ENCODE results near the gene KLK1. TPM values are rescaled to one million over a fixed set of nuclear protein-coding genes. Genes with fewer than 3 reads are reported as not detected.
"Not testable (repeated sequence)": the region's sequence is repeated elsewhere in the genome, so short reads cannot be mapped to it uniquely, and the experiment has no call there.

The KLK1 gene
- total RNA-seq, 1 experiment from 2014 or later = not detected

DNA sequence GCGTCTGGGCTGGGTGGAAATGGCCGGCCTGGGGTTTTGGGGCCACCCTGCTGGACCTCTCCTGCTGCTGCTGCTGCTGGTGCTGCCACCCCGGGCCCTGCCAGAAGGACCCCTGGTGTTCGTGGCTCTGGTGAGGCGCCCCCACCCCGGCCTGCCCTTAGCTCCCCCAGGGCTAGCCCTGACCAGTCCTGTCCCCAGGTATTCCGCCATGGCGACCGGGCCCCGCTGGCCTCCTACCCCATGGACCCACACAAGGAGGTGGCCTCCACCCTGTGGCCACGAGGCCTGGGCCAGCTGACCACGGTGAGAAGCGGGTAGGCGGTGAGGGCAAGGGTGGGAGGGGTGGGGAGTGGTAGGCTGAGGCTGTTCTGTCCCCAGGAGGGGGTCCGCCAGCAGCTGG, 33.2 kb downstream of the KLK1 start, which contains the start of gene ACP4:
Gene ACP4 (plus strand): TSS at position 20 of the 400 bp plus-strand sequence. CDS start 0 bp downstream, at position 20.
- H3K9me3 ChIP-seq (replicated peaks) = 0 out of 2 replicates have a peak, but pooled peaks cover 2% of the 10 kb centered on the region
- no peak for DNase-seq (ENCODE audit: low read depth in 1 of 2, low spot score in 2 of 2)
- H3K4me3 ChIP-seq = no peak within 1 kb of the TSS
- H3K36me3 ChIP-seq = peaks cover 7% of the 10 kb centered on the region
- H3K27me3 ChIP-seq (replicated peaks) = no peaks in the 10 kb centered on the region
- H3K27ac ChIP-seq = no peak within 1 kb of the TSS
- H3K4me1 ChIP-seq (replicated peaks) = no peaks in the 10 kb centered on the region

- H3K36me3 ChIP-seq = no peaks in the 10 kb centered on the region
- no peak overlapping the region for H3K4me3 ChIP-seq
- H3K4me1 ChIP-seq (replicated peaks) = peaks cover 6% of the 10 kb centered on the region
- no peak overlapping the region for H3K27ac ChIP-seq
- H3K27me3 ChIP-seq (replicated peaks) = peaks cover 18% of the 10 kb centered on the region
- no peak for DNase-seq (ENCODE audit: low read depth in 1 of 2, low spot score in 2 of 2)
- H3K9me3 ChIP-seq (replicated peaks) = no peaks in the 10 kb centered on the region
Observed at GRCh38 chr19:50785329-50785728, 38.3 kb downstream of the KLK1 start.

DNA sequence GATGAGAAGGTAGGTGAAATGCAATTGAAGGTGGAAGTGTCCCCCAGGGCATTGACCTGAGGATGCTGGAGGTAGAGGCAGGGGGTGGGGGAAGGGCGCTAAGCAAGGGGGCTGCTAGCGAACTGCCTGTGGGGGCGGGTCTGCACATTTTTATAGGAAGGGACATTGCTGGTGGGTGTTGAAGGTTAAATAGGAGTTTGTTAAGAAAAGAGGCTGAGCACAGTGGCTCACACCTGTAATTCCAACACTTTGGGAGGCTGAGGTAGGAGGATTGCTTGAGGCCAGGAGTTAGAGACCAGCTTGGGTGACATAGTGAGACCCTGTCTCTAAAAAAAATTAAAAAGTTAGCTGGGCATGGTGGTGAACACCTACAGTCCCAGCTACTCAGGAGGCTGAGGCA, 38.9 kb downstream of the KLK1 start:
- no peak for DNase-seq (ENCODE audit: low read depth in 1 of 2, low spot score in 2 of 2)
- Histone ChIP-seq H3K36me3 (no peaks in the 10 kb centered on the region), H3K4me3 (no peak overlapping the region)

GRCh38 chr19:50783848-50784152, 39.8 kb downstream of the KLK1 start:
- not testable (repeated sequence) for H3K4me1 ChIP-seq (replicated peaks); H3K36me3 ChIP-seq; H3K4me3 ChIP-seq; H3K9me3 ChIP-seq (replicated peaks); H3K27ac ChIP-seq; DNase-seq (ENCODE audit: low read depth in 1 of 2, low spot score in 2 of 2)
- peaks cover 33% of the 10 kb centered on the region for H3K27me3 ChIP-seq (replicated peaks)

More for the DNA sequence above, 38.9 kb downstream of the KLK1 start:
- Histone ChIP-seq H3K9me3 (replicated peaks) (no peaks in the 10 kb centered on the region), H3K27ac (no peak overlapping the region), H3K27me3 (replicated peaks) (peaks cover 24% of the 10 kb centered on the region), H3K4me1 (replicated peaks) (peaks cover 6% of the 10 kb centered on the region)

DNA sequence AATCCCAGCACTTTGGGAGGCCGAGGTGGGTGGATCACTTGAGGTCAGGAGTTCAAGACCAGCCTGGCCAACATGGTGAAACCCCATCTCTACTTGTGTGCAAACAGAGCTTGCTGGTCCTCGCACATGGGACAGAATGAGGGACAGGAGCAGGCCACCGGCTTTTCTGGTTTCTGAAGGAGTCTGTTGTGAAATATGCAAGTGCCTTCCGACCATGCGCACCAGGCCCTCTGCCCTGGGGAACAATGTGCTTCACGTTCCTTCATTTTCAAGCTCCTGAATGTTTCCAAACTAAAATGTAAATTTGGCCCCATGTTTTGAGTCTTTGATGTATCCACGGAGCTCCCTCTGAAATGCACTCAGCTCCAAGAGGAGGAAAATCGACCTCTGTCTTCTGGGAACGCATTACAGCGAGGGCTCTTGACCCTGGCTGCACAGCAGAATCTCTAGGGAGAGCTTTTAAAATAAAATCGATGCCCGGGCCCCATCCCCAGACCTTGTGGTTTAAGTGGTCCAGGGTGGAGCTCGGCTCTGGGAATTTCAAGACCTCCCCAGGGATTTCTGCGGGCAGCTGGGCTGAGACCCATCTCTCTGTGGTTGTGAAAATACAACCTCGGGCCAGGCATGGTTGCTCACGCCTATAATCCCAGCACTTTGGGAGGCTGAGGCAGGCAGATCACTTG, 42.7 kb downstream of the KLK1 start:
- no peak for DNase-seq (ENCODE audit: low read depth in 1 of 2, low spot score in 2 of 2)
- Histone ChIP-seq H3K27ac (no peak overlapping the region), H3K27me3 (replicated peaks) (peaks cover 58% of the 10 kb centered on the region), H3K4me1 (replicated peaks) (peaks cover 6% of the 10 kb centered on the region), H3K9me3 (replicated peaks) (no peaks in the 10 kb centered on the region), H3K4me3 (no peak overlapping the region), H3K36me3 (no peaks in the 10 kb centered on the region)

GRCh38 chr19:50779504-50780457, 43.8 kb downstream of the KLK1 start:
- peaks cover 63% of the 10 kb centered on the region for H3K27me3 ChIP-seq (replicated peaks)
- H3K9me3 ChIP-seq (replicated peaks) = no peaks in the 10 kb centered on the region
- peaks cover 6% of the 10 kb centered on the region for H3K4me1 ChIP-seq (replicated peaks)
- H3K27ac ChIP-seq = no peak overlapping the region
- DNase-seq (ENCODE audit: low read depth in 1 of 2, low spot score in 2 of 2) = no peak
- H3K36me3 ChIP-seq = no peaks in the 10 kb centered on the region
- no peak overlapping the region for H3K4me3 ChIP-seq

DNA sequence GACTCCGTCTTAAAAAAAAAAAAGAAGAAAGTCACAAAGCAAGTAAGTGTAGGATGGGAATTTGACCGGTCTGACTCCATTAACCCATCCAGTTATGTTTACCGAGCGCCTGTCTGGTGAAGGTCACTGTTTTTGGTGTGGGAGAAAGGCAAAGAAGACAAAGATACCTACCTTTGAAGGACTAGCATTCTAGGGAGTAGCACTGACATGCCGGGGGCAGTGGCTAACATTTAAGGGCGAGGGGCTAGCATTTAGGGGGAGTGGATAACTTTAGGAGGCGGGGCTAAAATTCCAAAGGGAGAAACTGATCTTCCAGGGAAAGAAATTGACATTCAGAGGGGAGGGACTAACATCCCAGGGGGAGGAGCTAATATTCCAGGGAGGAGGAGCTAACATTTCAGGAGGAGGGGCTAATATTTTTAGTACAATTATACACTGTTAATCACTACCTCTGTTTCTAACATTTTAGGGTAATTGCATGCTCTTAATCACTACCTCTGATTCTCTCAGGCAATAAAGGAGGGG, 44.6 kb downstream of the KLK1 start:
- Histone ChIP-seq H3K9me3 (replicated peaks) (no peaks in the 10 kb centered on the region), H3K36me3 (no peaks in the 10 kb centered on the region), H3K27ac (no peak overlapping the region), H3K4me3 (no peak overlapping the region), H3K27me3 (replicated peaks) (peaks cover 64% of the 10 kb centered on the region), H3K4me1 (replicated peaks) (peaks cover 6% of the 10 kb centered on the region)
- no peak for DNase-seq (ENCODE audit: low read depth in 1 of 2, low spot score in 2 of 2)

DNA sequence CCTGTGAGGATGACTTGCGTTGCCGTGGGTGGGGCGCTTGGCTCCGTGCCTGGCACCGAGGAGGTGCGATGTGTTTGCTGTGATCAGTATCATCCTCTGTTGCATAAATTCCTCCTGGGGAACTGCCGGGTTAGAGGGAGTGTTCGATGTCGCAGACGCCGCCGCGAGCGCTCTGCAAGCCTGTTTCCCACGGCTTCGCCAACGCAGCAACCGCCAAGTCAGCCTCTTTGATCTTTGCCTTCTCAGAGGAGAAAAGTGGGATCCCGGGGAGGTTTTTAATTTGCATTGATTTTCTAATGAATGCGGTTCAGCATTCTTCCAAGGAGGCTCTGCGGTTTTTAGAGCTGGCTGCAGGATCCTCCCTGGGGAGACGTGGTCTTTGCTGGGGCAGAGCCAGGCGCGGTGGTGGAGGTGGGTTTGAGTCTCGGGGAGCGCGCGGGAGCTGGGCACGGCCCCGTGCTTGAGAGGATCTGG, 45.7 kb downstream of the KLK1 start:
- peaks cover 62% of the 10 kb centered on the region for H3K27me3 ChIP-seq (replicated peaks)
- H3K9me3 ChIP-seq (replicated peaks) = no peaks in the 10 kb centered on the region
- no peak overlapping the region for H3K4me3 ChIP-seq
- H3K4me1 ChIP-seq (replicated peaks) = no peaks in the 10 kb centered on the region; the same call in 1 of the 2 replicates
- no peak overlapping the region for H3K27ac ChIP-seq
- no peaks in the 10 kb centered on the region for H3K36me3 ChIP-seq
- DNase-seq (ENCODE audit: low read depth in 1 of 2, low spot score in 2 of 2) = no peak

DNA sequence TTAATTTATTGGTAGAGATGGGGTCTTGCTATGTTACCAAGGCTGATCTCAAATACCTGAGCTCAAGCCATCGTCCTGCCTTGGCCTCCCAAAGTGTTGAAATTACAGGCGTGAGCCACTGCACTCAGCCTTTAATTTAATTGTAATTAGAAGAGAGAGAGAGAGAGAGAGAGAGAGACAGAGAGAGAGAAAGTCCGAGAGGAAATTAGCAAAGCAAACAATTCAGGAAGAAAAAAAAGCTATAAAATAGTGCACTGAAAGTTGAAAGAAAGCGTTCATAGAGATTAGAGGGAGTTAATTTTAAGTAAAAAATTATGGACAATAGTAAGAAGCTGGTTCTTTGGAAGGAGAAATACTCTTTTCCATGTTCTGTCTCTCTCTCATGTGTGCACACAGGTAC, 46.3 kb downstream of the KLK1 start:
- Histone ChIP-seq H3K4me3 (no peak overlapping the region), H3K27ac (no peak overlapping the region), H3K9me3 (replicated peaks) (no peaks in the 10 kb centered on the region), H3K27me3 (replicated peaks) (peaks cover 58% of the 10 kb centered on the region), H3K4me1 (replicated peaks) (no peaks in the 10 kb centered on the region), H3K36me3 (no peaks in the 10 kb centered on the region)
- no peak for DNase-seq (ENCODE audit: low read depth in 1 of 2, low spot score in 2 of 2)

DNA sequence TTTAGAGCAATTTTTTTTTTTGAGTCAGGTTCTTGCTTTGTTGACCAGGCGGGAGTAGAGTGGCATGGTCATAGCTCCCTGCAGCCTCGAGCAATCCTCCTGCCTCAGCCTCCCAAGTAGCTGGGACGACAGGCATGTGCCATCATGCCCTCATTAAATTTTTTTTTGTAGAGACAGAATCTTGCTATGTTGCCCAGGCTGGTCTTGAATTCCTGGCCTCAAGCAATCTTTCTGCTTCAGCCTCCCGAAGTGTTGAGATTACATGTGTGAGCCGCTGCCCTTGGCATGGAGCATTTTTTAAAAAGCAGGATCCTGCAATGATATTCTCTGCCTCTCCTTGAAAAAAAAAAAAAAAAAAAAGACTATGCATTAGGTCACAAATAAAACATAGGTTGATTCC, 47.5 kb downstream of the KLK1 start:
- no peak overlapping the region for H3K27ac ChIP-seq
- H3K4me3 ChIP-seq = no peak overlapping the region
- H3K4me1 ChIP-seq (replicated peaks) = no peaks in the 10 kb centered on the region
- DNase-seq (ENCODE audit: low read depth in 1 of 2, low spot score in 2 of 2) = no peak
- H3K36me3 ChIP-seq = no peaks in the 10 kb centered on the region
- no peaks in the 10 kb centered on the region for H3K9me3 ChIP-seq (replicated peaks)
- H3K27me3 ChIP-seq (replicated peaks) = peaks cover 52% of the 10 kb centered on the region

DNA sequence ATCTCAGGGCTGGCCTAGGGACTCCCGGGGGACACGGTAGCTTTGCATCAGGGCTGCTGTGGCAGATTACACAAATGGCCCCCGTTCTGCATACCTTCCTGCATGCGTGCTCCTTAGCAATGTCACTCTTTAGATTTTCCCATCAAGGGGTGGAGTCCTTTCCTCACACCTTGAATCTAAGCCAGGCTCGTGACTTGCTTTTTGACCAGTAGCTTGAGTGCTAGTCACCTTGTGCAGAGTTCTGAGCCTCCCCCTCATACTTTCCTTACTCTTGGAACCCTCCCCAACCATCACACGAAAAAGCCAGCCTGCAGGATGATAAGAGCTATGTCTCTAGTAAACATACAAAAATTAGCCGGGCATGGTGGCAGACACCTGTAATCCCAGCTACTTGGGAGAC, 50.1 kb downstream of the KLK1 start:
- not testable (repeated sequence) for H3K27ac ChIP-seq; DNase-seq (ENCODE audit: low read depth in 1 of 2, low spot score in 2 of 2); H3K36me3 ChIP-seq; H3K4me1 ChIP-seq (replicated peaks); H3K4me3 ChIP-seq; H3K9me3 ChIP-seq (replicated peaks)
- peaks cover 28% of the 10 kb centered on the region for H3K27me3 ChIP-seq (replicated peaks)

- not testable (repeated sequence) for H3K36me3 ChIP-seq; H3K4me1 ChIP-seq (replicated peaks); H3K9me3 ChIP-seq (replicated peaks); H3K4me3 ChIP-seq; DNase-seq (ENCODE audit: low read depth in 1 of 2, low spot score in 2 of 2); H3K27ac ChIP-seq
- peaks cover 26% of the 10 kb centered on the region for H3K27me3 ChIP-seq (replicated peaks)
Observed at GRCh38 chr19:50772912-50773311, 50.7 kb downstream of the KLK1 start.

GRCh38 chr19:50772476-50772875, 51.1 kb downstream of the KLK1 start:
- Histone ChIP-seq H3K27me3 (replicated peaks) (peaks cover 22% of the 10 kb centered on the region), H3K4me3 (no peak overlapping the region), H3K36me3 (no peaks in the 10 kb centered on the region), H3K27ac (no peak overlapping the region), H3K4me1 (replicated peaks) (no peaks in the 10 kb centered on the region), H3K9me3 (replicated peaks) (no peaks in the 10 kb centered on the region)
- no peak for DNase-seq (ENCODE audit: low read depth in 1 of 2, low spot score in 2 of 2)

DNA sequence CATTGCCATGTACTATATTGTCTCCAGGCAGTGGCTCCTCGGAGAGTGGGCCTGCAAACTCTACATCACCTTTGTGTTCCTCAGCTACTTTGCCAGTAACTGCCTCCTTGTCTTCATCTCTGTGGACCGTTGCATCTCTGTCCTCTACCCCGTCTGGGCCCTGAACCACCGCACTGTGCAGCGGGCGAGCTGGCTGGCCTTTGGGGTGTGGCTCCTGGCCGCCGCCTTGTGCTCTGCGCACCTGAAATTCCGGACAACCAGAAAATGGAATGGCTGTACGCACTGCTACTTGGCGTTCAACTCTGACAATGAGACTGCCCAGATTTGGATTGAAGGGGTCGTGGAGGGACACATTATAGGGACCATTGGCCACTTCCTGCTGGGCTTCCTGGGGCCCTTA, 52.7 kb downstream of the KLK1 start:
- Histone ChIP-seq H3K36me3 (no peaks in the 10 kb centered on the region), H3K4me3 (no peak overlapping the region), H3K9me3 (replicated peaks) (no peaks in the 10 kb centered on the region), H3K4me1 (replicated peaks) (no peaks in the 10 kb centered on the region), H3K27me3 (replicated peaks) (peaks cover 11% of the 10 kb centered on the region), H3K27ac (no peak overlapping the region)
- DNase-seq (ENCODE audit: low read depth in 1 of 2, low spot score in 2 of 2) = no peak

All from SJSA1 (cell line).